NCI-H510A (cell line): ENCODE data around the gene ATXN1.
"Not testable (repeated sequence)": the region's sequence is repeated elsewhere in the genome, so short reads cannot be mapped to it uniquely, and the experiment has no call there.

Experiments
- DNase-seq: peaks from one replicate; lab custom pipeline; 2025; lab: John Stamatoyannopoulos, UW

Gene ATXN1

GRCh38 chr6:16473908-16474771 lies 287.1 kb downstream of the ATXN1 start:
- no peak for DNase-seq

GRCh38 chr6:16473184-16473907 lies 287.9 kb downstream of the ATXN1 start:
- no peak for DNase-seq

- DNase-seq, result no peak
Measured at GRCh38 chr6:16472349-16473069, 288.8 kb downstream of the ATXN1 start.

GRCh38 chr6:16471910-16472297 lies 289.4 kb downstream of the ATXN1 start:
- no peak for DNase-seq

- no peak for DNase-seq
Measured at GRCh38 chr6:16471222-16471909, 289.9 kb downstream of the ATXN1 start.

GRCh38 chr6:16470502-16471221 lies 290.6 kb downstream of the ATXN1 start:
- no peak for DNase-seq

GRCh38 chr6:16468991-16469615 lies 292.2 kb downstream of the ATXN1 start:
- DNase-seq, result no peak

GRCh38 chr6:16466800-16467553 lies 294.3 kb downstream of the ATXN1 start:
- DNase-seq, result no peak

- DNase-seq, result no peak
Measured at GRCh38 chr6:16464045-16464444, 297.2 kb downstream of the ATXN1 start.

- not testable (repeated sequence) for DNase-seq
Measured at GRCh38 chr6:16463246-16463645, 298.0 kb downstream of the ATXN1 start.

GRCh38 chr6:16461491-16461890 lies 299.8 kb downstream of the ATXN1 start:
- DNase-seq, result no peak

- not testable (repeated sequence) for DNase-seq
Measured at GRCh38 chr6:16459472-16459871, 301.8 kb downstream of the ATXN1 start.

- DNase-seq, result no peak
Measured at GRCh38 chr6:16452348-16452747, 308.9 kb downstream of the ATXN1 start.

- DNase-seq, result no peak
Measured at GRCh38 chr6:16450821-16451220, 310.4 kb downstream of the ATXN1 start.

GRCh38 chr6:16450285-16450684 lies 311.0 kb downstream of the ATXN1 start:
- no peak for DNase-seq

- no peak for DNase-seq
Measured at GRCh38 chr6:16446273-16446672, 315.0 kb downstream of the ATXN1 start.

- DNase-seq, result no peak
Measured at GRCh38 chr6:16442031-16442430, 319.2 kb downstream of the ATXN1 start.

GRCh38 chr6:16441262-16441661 lies 320.0 kb downstream of the ATXN1 start:
- DNase-seq, result no peak

GRCh38 chr6:16440636-16441212 lies 320.5 kb downstream of the ATXN1 start:
- no peak for DNase-seq
